GM23338 (cell line): ENCODE data around the gene GPR108. TPM values are rescaled to one million over a fixed set of nuclear protein-coding genes. Genes with fewer than 3 reads are reported as not detected.
A peak's percentile ranks its signal among the peaks of the same experiment; 100 is the strongest.

ENCODE experiments used
- ATAC-seq: fragments of 200-7000 bp; cut with Tn5 transposase; 3 replicates; pipeline ENCODE4 v1.9.1; 2020
- DNase-seq: peaks from one replicate; pipeline ENCODE4 v3.0.0-alpha.2; 2015; ENCODE audit warnings: low spot score
- H2AFZ ChIP-seq: fragments of 200-600 bp; sonication (generic); 2 replicates; pipeline ENCODE4 v1.8.0; 2016; ENCODE audit warnings: antibody characterized with exemption, mild to moderate bottlenecking, moderate library complexity
- H3F3A ChIP-seq: fragments of 200-600 bp; sonication (generic); replicated peaks from 2 replicates; pipeline ENCODE4 v1.8.0; 2017; ENCODE audit warnings: antibody characterized with exemption, mixed run types, low read depth
- H3K27ac ChIP-seq: fragments of 200-600 bp; sonication (generic); 2 replicates; pipeline ENCODE4 v1.6.1; 2016; ENCODE audit warnings: low read depth
- H3K27me3 ChIP-seq: fragments of 200-600 bp; sonication (generic); 2 replicates; pipeline ENCODE4 v1.8.0; 2016; ENCODE audit warnings: mild to moderate bottlenecking, mixed run types, moderate library complexity; ENCODE audit not compliant: insufficient read depth
- H3K36me3 ChIP-seq: fragments of 200-600 bp; sonication (generic); 2 replicates; pipeline ENCODE4 v1.8.0; 2016; ENCODE audit warnings: mild to moderate bottlenecking; ENCODE audit not compliant: insufficient read depth
- H3K4me1 ChIP-seq: fragments of 200-600 bp; sonication (generic); 2 replicates; pipeline ENCODE4 v1.8.0; 2016; ENCODE audit warnings: mild to moderate bottlenecking, moderate library complexity; ENCODE audit not compliant: insufficient read depth
- H3K4me2 ChIP-seq: fragments of 200-600 bp; sonication (generic); 2 replicates; pipeline ENCODE4 v1.7.1; 2017; ENCODE audit warnings: mixed run types
- H3K4me3 ChIP-seq: fragments of 200-600 bp; sonication (generic); 2 replicates; pipeline ENCODE4 v1.6.1; 2016; ENCODE audit warnings: mixed run types
- H3K79me2 ChIP-seq: fragments of 200-600 bp; sonication (generic); replicated peaks from 2 replicates; pipeline ENCODE4 v1.8.0; 2017; ENCODE audit warnings: mild to moderate bottlenecking; ENCODE audit not compliant: insufficient read depth
- H3K9me2 ChIP-seq: fragments of 200-600 bp; sonication (generic); 2 replicates; pipeline ENCODE4 v1.8.0; 2017; ENCODE audit not compliant: insufficient read depth
- H4K20me1 ChIP-seq: fragments of 200-600 bp; sonication (generic); replicated peaks from 2 replicates; pipeline ENCODE4 v1.8.0; 2017; ENCODE audit warnings: mild to moderate bottlenecking; ENCODE audit not compliant: insufficient read depth
- H3K27ac Mint-ChIP-seq: 2 replicates; pipeline ENCODE4 v1.8.0; 2020; ENCODE audit warnings: inconsistent platforms, mild to moderate bottlenecking, moderate library complexity, mixed read lengths
- H3K27me3 Mint-ChIP-seq: 3 replicates; pipeline ENCODE4 v1.8.0; 2022; ENCODE audit warnings: low read depth, mild to moderate bottlenecking, moderate library complexity, mixed read lengths, inconsistent platforms; ENCODE audit not compliant: insufficient read depth, poor library complexity
- H3K36me3 Mint-ChIP-seq: 3 replicates; pipeline ENCODE4 v1.8.0; 2021; ENCODE audit warnings: low read depth, mild to moderate bottlenecking, inconsistent platforms, moderate library complexity, mixed read lengths
- H3K4me1 Mint-ChIP-seq: 3 replicates; pipeline ENCODE4 v1.8.0; 2020; ENCODE audit warnings: mild to moderate bottlenecking, inconsistent platforms, mixed read lengths
- H3K4me3 Mint-ChIP-seq: 3 replicates; pipeline ENCODE4 v1.8.0; 2021; ENCODE audit warnings: moderate library complexity, mild to moderate bottlenecking, inconsistent platforms, mixed read lengths
- H3K9me3 Mint-ChIP-seq: 3 replicates; pipeline ENCODE4 v1.8.0; 2020; ENCODE audit warnings: moderate library complexity, mild to moderate bottlenecking, inconsistent platforms, mixed read lengths
- CREB1 ChIP-seq: fragments of 250-450 bp; sonication (Bioruptor Pico); IDR thresholded peaks from 2 replicates; pipeline ENCODE4 v1.5.0; 2020; ENCODE audit warnings: low read depth, mild to moderate bottlenecking, moderate library complexity
- CTCF ChIP-seq, 2 experiments: fragments of 200-600 bp in 1 of 2; sonication (generic) in 1 of 2; conservative IDR thresholded peaks; 2 replicates each; pipeline versions ENCODE4 v1.5.1 to v1.6.1; 2016 to 2017; ENCODE audit warnings: antibody characterized with exemption in 2 of 2, low read depth in 2 of 2, mild to moderate bottlenecking in 2 of 2, moderate library complexity in 1 of 2
- EZH2 ChIP-seq: fragments of 200-600 bp; sonication (generic); IDR thresholded peaks from one replicate; pipeline ENCODE4 v1.8.0; 2017; ENCODE audit warnings: antibody characterized with exemption, mild to moderate bottlenecking, low read depth; ENCODE audit not compliant: unreplicated experiment
- EZH2phosphoT487 ChIP-seq: fragments of 200-600 bp; sonication (generic); IDR thresholded peaks from one replicate; pipeline ENCODE4 v1.8.1; 2018; ENCODE audit warnings: antibody characterized with exemption; ENCODE audit not compliant: unreplicated experiment
- JUNB ChIP-seq: IDR thresholded peaks from one replicate; pipeline ENCODE4 v1.6.1; 2016; ENCODE audit warnings: antibody characterized with exemption; ENCODE audit not compliant: unreplicated experiment
- NANOG ChIP-seq: IDR thresholded peaks from 2 replicates; pipeline ENCODE4 v1.6.1; 2016; ENCODE audit warnings: antibody characterized with exemption, borderline replicate concordance
- POLR2AphosphoS5 ChIP-seq: IDR thresholded peaks from 2 replicates; pipeline ENCODE4 v1.6.1; 2016; ENCODE audit warnings: antibody characterized with exemption, low read depth
- STAT1 ChIP-seq: IDR thresholded peaks from one replicate; pipeline ENCODE4 v1.6.1; 2016; ENCODE audit warnings: antibody characterized with exemption; ENCODE audit not compliant: unreplicated experiment
- ZNF114 ChIP-seq: fragments of 250-450 bp; sonication (Bioruptor Pico); IDR thresholded peaks from 2 replicates; pipeline ENCODE4 v1.5.0; 2020; ENCODE audit warnings: mild to moderate bottlenecking, moderate library complexity
- ZNF331 ChIP-seq: fragments of 250-450 bp; sonication (Bioruptor Pico); IDR thresholded peaks from 2 replicates; pipeline ENCODE4 v1.5.0; 2020; ENCODE audit warnings: low read depth, mild to moderate bottlenecking, moderate library complexity
- ZNF462 ChIP-seq: fragments of 250-450 bp; sonication (Bioruptor Pico); IDR thresholded peaks from 2 replicates; pipeline ENCODE4 v1.5.0; 2020; ENCODE audit warnings: mild to moderate bottlenecking, moderate library complexity
- polyA plus RNA-seq: library from polyadenylated mRNA; unstranded; fragments of >200 nt; fragmentation: Nextera tagmentation; extraction: Ambion mirVana; gene quantifications from 2 replicates; pipeline ENCODE4 v1.2.1, GENCODE V29; 2016
- total RNA-seq: library from RNA; depleted of rRNA; stranded (reverse); fragments of >200 nt; shearing (Covaris generic); gene quantifications from 2 replicates; pipeline ENCODE4 v1.2.3, GENCODE V29; 2014
- TF ChIP-seq, protein P1 (sequence below): IDR thresholded peaks from one replicate; pipeline ENCODE4 v1.6.1; 2018; ENCODE audit warnings: antibody characterized with exemption; ENCODE audit not compliant: unreplicated experiment
- TF ChIP-seq, protein P2 (sequence below): IDR thresholded peaks from 2 replicates; pipeline ENCODE4 v1.6.1; 2016; ENCODE audit warnings: antibody characterized with exemption

The GPR108 gene
- total and polyA plus RNA-seq, 2 experiments from 2014 or later, result 44.8 to 57.9 TPM

GRCh38 chr19:6753178-6754031, 16.0 kb upstream of the GPR108 start:
- Mint-ChIP-seq H3K4me3 (peak overlapping the region; percentile 80), H3K27ac (peak overlapping the region; percentile 95), H3K4me1 (peaks cover 3% of the 10 kb centered on the region; the same call in 1 of the 3 replicates), H3K36me3 (peaks cover 51% of the 10 kb centered on the region), H3K9me3 (no peaks in the 10 kb centered on the region; the same call in 2 of the 3 replicates), H3K27me3 (peaks cover 26% of the 10 kb centered on the region)
- Histone ChIP-seq H2AFZ (no peak overlapping the region), H3K4me1 (peaks cover 13% of the 10 kb centered on the region; the same call in 1 of the 2 replicates), H4K20me1 (peaks cover 4% of the 10 kb centered on the region), H3K27ac (peak overlapping the region; percentile 96), H3K79me2 (no peaks in the 10 kb centered on the region), H3K4me3 (peak overlapping the region; percentile 61), H3K36me3 (peaks cover 29% of the 10 kb centered on the region), H3K4me2 (peak overlapping the region; percentile 92), H3F3A (peaks cover 15% of the 10 kb centered on the region), H3K9me2 (no peaks in the 10 kb centered on the region), H3K27me3 (no peaks in the 10 kb centered on the region)
- DNase-seq, result peak; percentile 99
- peak; percentile 81 for ATAC-seq
- TF ChIP-seq STAT1 (no peak), JUNB (no peak), EZH2phosphoT487 (no peak), ZNF331 (CRISPR knock-in tag) (no peak), NANOG (no peak), ZNF462 (CRISPR knock-in tag) (no peak), CTCF (conservative IDR thresholded peaks at IDR 0.05; ENCODE audit: low read depth in 2 of 2) (peak; percentile 51 to 53), EZH2 (no peak), CREB1 (CRISPR knock-in tag) (no peak), POLR2AphosphoS5 (peak; percentile 61; the same call in 1 of the 2 replicates), ZNF114 (CRISPR knock-in tag) (no peak)
- TF ChIP-seq, protein P1, sequence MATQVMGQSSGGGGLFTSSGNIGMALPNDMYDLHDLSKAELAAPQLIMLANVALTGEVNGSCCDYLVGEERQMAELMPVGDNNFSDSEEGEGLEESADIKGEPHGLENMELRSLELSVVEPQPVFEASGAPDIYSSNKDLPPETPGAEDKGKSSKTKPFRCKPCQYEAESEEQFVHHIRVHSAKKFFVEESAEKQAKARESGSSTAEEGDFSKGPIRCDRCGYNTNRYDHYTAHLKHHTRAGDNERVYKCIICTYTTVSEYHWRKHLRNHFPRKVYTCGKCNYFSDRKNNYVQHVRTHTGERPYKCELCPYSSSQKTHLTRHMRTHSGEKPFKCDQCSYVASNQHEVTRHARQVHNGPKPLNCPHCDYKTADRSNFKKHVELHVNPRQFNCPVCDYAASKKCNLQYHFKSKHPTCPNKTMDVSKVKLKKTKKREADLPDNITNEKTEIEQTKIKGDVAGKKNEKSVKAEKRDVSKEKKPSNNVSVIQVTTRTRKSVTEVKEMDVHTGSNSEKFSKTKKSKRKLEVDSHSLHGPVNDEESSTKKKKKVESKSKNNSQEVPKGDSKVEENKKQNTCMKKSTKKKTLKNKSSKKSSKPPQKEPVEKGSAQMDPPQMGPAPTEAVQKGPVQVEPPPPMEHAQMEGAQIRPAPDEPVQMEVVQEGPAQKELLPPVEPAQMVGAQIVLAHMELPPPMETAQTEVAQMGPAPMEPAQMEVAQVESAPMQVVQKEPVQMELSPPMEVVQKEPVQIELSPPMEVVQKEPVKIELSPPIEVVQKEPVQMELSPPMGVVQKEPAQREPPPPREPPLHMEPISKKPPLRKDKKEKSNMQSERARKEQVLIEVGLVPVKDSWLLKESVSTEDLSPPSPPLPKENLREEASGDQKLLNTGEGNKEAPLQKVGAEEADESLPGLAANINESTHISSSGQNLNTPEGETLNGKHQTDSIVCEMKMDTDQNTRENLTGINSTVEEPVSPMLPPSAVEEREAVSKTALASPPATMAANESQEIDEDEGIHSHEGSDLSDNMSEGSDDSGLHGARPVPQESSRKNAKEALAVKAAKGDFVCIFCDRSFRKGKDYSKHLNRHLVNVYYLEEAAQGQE, result no peak
- TF ChIP-seq, protein P2, sequence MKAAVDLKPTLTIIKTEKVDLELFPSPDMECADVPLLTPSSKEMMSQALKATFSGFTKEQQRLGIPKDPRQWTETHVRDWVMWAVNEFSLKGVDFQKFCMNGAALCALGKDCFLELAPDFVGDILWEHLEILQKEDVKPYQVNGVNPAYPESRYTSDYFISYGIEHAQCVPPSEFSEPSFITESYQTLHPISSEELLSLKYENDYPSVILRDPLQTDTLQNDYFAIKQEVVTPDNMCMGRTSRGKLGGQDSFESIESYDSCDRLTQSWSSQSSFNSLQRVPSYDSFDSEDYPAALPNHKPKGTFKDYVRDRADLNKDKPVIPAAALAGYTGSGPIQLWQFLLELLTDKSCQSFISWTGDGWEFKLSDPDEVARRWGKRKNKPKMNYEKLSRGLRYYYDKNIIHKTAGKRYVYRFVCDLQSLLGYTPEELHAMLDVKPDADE, result no peak
